ENCODE data around the gene CNOT6L.
"Not testable (repeated sequence)": the region's sequence is repeated elsewhere in the genome, so short reads cannot be mapped to it uniquely, and the experiment has no call there.

CNOT6L gene

GRCh38 chr4:77800077-77800476 is 19.1 kb downstream of the CNOT6L start:
- Histone ChIP-seq H3K27me3 (ENCODE audit: low read depth, low read length) (no peaks in the 10 kb centered on the region), H3K9me3 (ENCODE audit: control insufficient read depth in 1 of 2, low read length in 2 of 2) (no peaks in the 10 kb centered on the region), H3K36me3 (ENCODE audit: control insufficient read depth in 1 of 2, insufficient read depth in 2 of 2, low read length in 2 of 2) (no peaks in the 10 kb centered on the region), H3K4me3 (ENCODE audit: low read depth in 1 of 2, low read length in 2 of 2) (no peak overlapping the region), H3K4me1 (ENCODE audit: control insufficient read depth in 1 of 2, insufficient read depth in 2 of 2, low read length in 2 of 2) (peaks cover 0 to 25% of the 10 kb centered on the region in 2 donors), H3K27ac (ENCODE audit: low read length) (no peak overlapping the region)

GRCh38 chr4:77798385-77798784 is 20.8 kb downstream of the CNOT6L start:
- Histone ChIP-seq H3K36me3 (ENCODE audit: control insufficient read depth in 1 of 2, insufficient read depth in 2 of 2, low read length in 2 of 2) (no peaks in the 10 kb centered on the region), H3K4me1 (ENCODE audit: control insufficient read depth in 1 of 2, insufficient read depth in 2 of 2, low read length in 2 of 2) (peaks cover 0 to 25% of the 10 kb centered on the region in 2 donors), H3K27me3 (ENCODE audit: low read depth, low read length) (no peaks in the 10 kb centered on the region), H3K9me3 (ENCODE audit: control insufficient read depth in 1 of 2, low read length in 2 of 2) (no peaks in the 10 kb centered on the region), H3K27ac (ENCODE audit: low read length) (no peak overlapping the region), H3K4me3 (ENCODE audit: low read depth in 1 of 2, low read length in 2 of 2) (no peak overlapping the region)

GRCh38 chr4:77797239-77797638 is 21.9 kb downstream of the CNOT6L start:
- Histone ChIP-seq H3K36me3 (ENCODE audit: control insufficient read depth in 1 of 2, insufficient read depth in 2 of 2, low read length in 2 of 2) (no peaks in the 10 kb centered on the region), H3K27ac (ENCODE audit: low read length) (no peak overlapping the region), H3K4me1 (ENCODE audit: control insufficient read depth in 1 of 2, insufficient read depth in 2 of 2, low read length in 2 of 2) (peaks cover 0 to 25% of the 10 kb centered on the region in 2 donors), H3K27me3 (ENCODE audit: low read depth, low read length) (no peaks in the 10 kb centered on the region), H3K9me3 (ENCODE audit: control insufficient read depth in 1 of 2, low read length in 2 of 2) (no peaks in the 10 kb centered on the region), H3K4me3 (ENCODE audit: low read depth in 1 of 2, low read length in 2 of 2) (no peak overlapping the region)

GRCh38 chr4:77795326-77795725 is 23.8 kb downstream of the CNOT6L start:
- H3K36me3 ChIP-seq (ENCODE audit: control insufficient read depth in 1 of 2, insufficient read depth in 2 of 2, low read length in 2 of 2) = no peaks in the 10 kb centered on the region
- peaks cover 0 to 9% of the 10 kb centered on the region in 2 donors for H3K4me1 ChIP-seq (ENCODE audit: control insufficient read depth in 1 of 2, insufficient read depth in 2 of 2, low read length in 2 of 2)
- H3K4me3 ChIP-seq (ENCODE audit: low read depth in 1 of 2, low read length in 2 of 2) = no peak overlapping the region
- no peak overlapping the region for H3K27ac ChIP-seq (ENCODE audit: low read length)
- H3K27me3 ChIP-seq (ENCODE audit: low read depth, low read length) = no peaks in the 10 kb centered on the region
- no peaks in the 10 kb centered on the region for H3K9me3 ChIP-seq (ENCODE audit: control insufficient read depth in 1 of 2, low read length in 2 of 2)

- H3K4me1 ChIP-seq (ENCODE audit: control insufficient read depth in 1 of 2, insufficient read depth in 2 of 2, low read length in 2 of 2) = peaks cover 0 to 12% of the 10 kb centered on the region in 2 donors
- H3K27me3 ChIP-seq (ENCODE audit: low read depth, low read length) = no peaks in the 10 kb centered on the region
- H3K4me3 ChIP-seq (ENCODE audit: low read depth in 1 of 2, low read length in 2 of 2) = no peak overlapping the region
- H3K36me3 ChIP-seq (ENCODE audit: control insufficient read depth in 1 of 2, insufficient read depth in 2 of 2, low read length in 2 of 2) = no peaks in the 10 kb centered on the region
- no peak overlapping the region for H3K27ac ChIP-seq (ENCODE audit: low read length)
- H3K9me3 ChIP-seq (ENCODE audit: control insufficient read depth in 1 of 2, low read length in 2 of 2) = no peaks in the 10 kb centered on the region
Observed at GRCh38 chr4:77790146-77790545, 29.0 kb downstream of the CNOT6L start.

- H3K27me3 ChIP-seq (ENCODE audit: low read depth, low read length) = no peaks in the 10 kb centered on the region
- no peaks in the 10 kb centered on the region for H3K9me3 ChIP-seq (ENCODE audit: control insufficient read depth in 1 of 2, low read length in 2 of 2)
- no peak overlapping the region for H3K27ac ChIP-seq (ENCODE audit: low read length)
- peaks cover 0 to 12% of the 10 kb centered on the region in 2 donors for H3K4me1 ChIP-seq (ENCODE audit: control insufficient read depth in 1 of 2, insufficient read depth in 2 of 2, low read length in 2 of 2)
- H3K4me3 ChIP-seq (ENCODE audit: low read depth in 1 of 2, low read length in 2 of 2) = no peak overlapping the region
- H3K36me3 ChIP-seq (ENCODE audit: control insufficient read depth in 1 of 2, insufficient read depth in 2 of 2, low read length in 2 of 2) = no peaks in the 10 kb centered on the region
Observed at GRCh38 chr4:77788990-77789389, 30.2 kb downstream of the CNOT6L start.

- Histone ChIP-seq H3K4me1 (ENCODE audit: control insufficient read depth in 1 of 2, insufficient read depth in 2 of 2, low read length in 2 of 2) (peaks cover 0 to 12% of the 10 kb centered on the region in 2 donors), H3K36me3 (ENCODE audit: control insufficient read depth in 1 of 2, insufficient read depth in 2 of 2, low read length in 2 of 2) (no peaks in the 10 kb centered on the region), H3K9me3 (ENCODE audit: control insufficient read depth in 1 of 2, low read length in 2 of 2) (no peaks in the 10 kb centered on the region), H3K4me3 (ENCODE audit: low read depth in 1 of 2, low read length in 2 of 2) (no peak overlapping the region), H3K27ac (ENCODE audit: low read length) (no peak overlapping the region), H3K27me3 (ENCODE audit: low read depth, low read length) (no peaks in the 10 kb centered on the region)
Observed at GRCh38 chr4:77787969-77788368, 31.2 kb downstream of the CNOT6L start.

GRCh38 chr4:77785669-77786068 is 33.5 kb downstream of the CNOT6L start:
- no peak overlapping the region for H3K4me3 ChIP-seq (ENCODE audit: low read depth in 1 of 2, low read length in 2 of 2)
- no peaks in the 10 kb centered on the region for H3K9me3 ChIP-seq (ENCODE audit: control insufficient read depth in 1 of 2, low read length in 2 of 2)
- H3K4me1 ChIP-seq (ENCODE audit: control insufficient read depth in 1 of 2, insufficient read depth in 2 of 2, low read length in 2 of 2) = peaks cover 6 to 12% of the 10 kb centered on the region in 2 donors
- no peaks in the 10 kb centered on the region for H3K36me3 ChIP-seq (ENCODE audit: control insufficient read depth in 1 of 2, insufficient read depth in 2 of 2, low read length in 2 of 2)
- H3K27me3 ChIP-seq (ENCODE audit: low read depth, low read length) = no peaks in the 10 kb centered on the region
- no peak overlapping the region for H3K27ac ChIP-seq (ENCODE audit: low read length)

- H3K9me3 ChIP-seq (ENCODE audit: control insufficient read depth in 1 of 2, low read length in 2 of 2) = no peaks in the 10 kb centered on the region
Observed at GRCh38 chr4:77783895-77784294, 35.3 kb downstream of the CNOT6L start.

GRCh38 chr4:77782102-77782835 is 36.9 kb downstream of the CNOT6L start:
- Histone ChIP-seq H3K27me3 (ENCODE audit: low read depth, low read length) (no peaks in the 10 kb centered on the region), H3K27ac (ENCODE audit: low read length) (no peak overlapping the region), H3K36me3 (ENCODE audit: control insufficient read depth in 1 of 2, insufficient read depth in 2 of 2, low read length in 2 of 2) (no peaks in the 10 kb centered on the region), H3K9me3 (ENCODE audit: control insufficient read depth in 1 of 2, low read length in 2 of 2) (no peaks in the 10 kb centered on the region), H3K4me3 (ENCODE audit: low read depth in 1 of 2, low read length in 2 of 2) (no peak overlapping the region), H3K4me1 (ENCODE audit: control insufficient read depth in 1 of 2, insufficient read depth in 2 of 2, low read length in 2 of 2) (peaks cover 1 to 6% of the 10 kb centered on the region in 2 donors)

More at GRCh38 chr4:77783895-77784294, 35.3 kb downstream of the CNOT6L start:
- H3K4me3 ChIP-seq (ENCODE audit: low read depth in 1 of 2, low read length in 2 of 2) = no peak overlapping the region
- H3K27me3 ChIP-seq (ENCODE audit: low read depth, low read length) = no peaks in the 10 kb centered on the region
- no peak overlapping the region for H3K27ac ChIP-seq (ENCODE audit: low read length)
- H3K36me3 ChIP-seq (ENCODE audit: control insufficient read depth in 1 of 2, insufficient read depth in 2 of 2, low read length in 2 of 2) = no peaks in the 10 kb centered on the region
- peaks cover 0 to 6% of the 10 kb centered on the region in 2 donors for H3K4me1 ChIP-seq (ENCODE audit: control insufficient read depth in 1 of 2, insufficient read depth in 2 of 2, low read length in 2 of 2)

- not testable (repeated sequence) for H3K9me3 ChIP-seq (ENCODE audit: control insufficient read depth in 1 of 2, low read length in 2 of 2); H3K27me3 ChIP-seq (ENCODE audit: low read depth, low read length); H3K4me3 ChIP-seq (ENCODE audit: low read depth in 1 of 2, low read length in 2 of 2); H3K36me3 ChIP-seq (ENCODE audit: control insufficient read depth in 1 of 2, insufficient read depth in 2 of 2, low read length in 2 of 2); H3K27ac ChIP-seq (ENCODE audit: low read length)
- H3K4me1 ChIP-seq (ENCODE audit: control insufficient read depth in 1 of 2, insufficient read depth in 2 of 2, low read length in 2 of 2) = peaks cover 6 to 11% of the 10 kb centered on the region in 2 donors
Observed at GRCh38 chr4:77780762-77781161, 38.4 kb downstream of the CNOT6L start.
